GM18909 (cell line): ENCODE results near the gene RPS14.
"Not testable (repeated sequence)": the region's sequence is repeated elsewhere in the genome, so short reads cannot be mapped to it uniquely, and the experiment has no call there.

Experiments
- ATAC-seq: cut with Tn5 transposase; IDR thresholded peaks from one replicate; pipeline ENCODE4 v1.9.1; 2021; ENCODE audit warnings: mild to moderate bottlenecking; ENCODE audit not compliant: unreplicated experiment, poor library complexity

RPS14 gene

DNA sequence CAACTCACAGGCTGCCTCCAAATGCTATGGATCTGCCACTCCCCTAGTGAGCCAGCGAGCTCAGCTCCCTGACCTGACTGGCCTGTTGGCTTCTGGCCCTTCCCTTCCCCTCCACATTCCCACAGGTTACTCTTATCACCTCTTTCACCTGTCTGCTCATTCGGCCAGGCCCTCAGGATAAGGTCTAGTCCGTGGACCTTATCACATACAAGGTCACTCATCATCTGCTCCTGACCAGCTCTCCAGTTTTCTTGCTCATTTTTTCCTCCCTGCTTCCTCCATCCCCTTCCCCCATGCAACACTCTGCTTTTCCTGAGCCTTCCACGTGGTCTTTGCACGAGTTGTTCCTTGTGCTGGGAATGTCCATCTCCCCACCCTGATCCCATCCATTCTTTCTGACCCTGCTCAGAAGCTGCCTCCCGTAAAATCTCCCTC, 32.5 kb upstream of the RPS14 start:
- no peak for ATAC-seq

DNA sequence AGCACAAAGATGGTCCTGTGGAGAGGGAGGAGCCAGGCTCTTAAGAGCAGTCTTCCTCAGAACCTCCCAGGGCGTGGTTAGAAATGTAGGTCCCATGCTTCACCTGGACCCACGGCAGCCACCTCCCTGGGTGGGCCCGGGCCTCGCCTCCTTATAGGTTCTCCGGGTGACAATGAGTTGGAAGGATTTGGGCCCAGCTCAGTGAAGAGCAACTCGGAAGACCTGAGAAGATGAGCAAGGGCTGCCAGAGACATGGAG, 32.1 kb upstream of the RPS14 start:
- no peak for ATAC-seq

DNA sequence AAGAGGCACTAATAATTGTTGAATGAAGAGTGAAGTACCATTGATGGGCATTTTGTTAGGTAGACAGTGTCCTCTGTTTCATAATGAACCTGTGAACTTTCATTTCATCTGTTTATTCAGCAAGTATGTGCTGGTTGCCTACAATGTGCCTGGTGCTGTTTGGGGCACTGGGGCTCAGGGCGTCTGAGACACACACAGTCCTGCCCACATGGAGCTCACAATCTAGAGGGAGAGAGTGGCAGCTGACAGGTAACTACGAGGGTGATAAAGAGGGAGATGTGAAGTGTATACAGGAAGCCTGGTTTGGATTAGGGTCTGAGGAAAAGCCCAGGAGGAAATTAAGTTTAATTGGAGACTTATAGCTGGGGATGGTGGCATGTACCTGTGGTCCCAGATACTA, 29.9 kb upstream of the RPS14 start:
- ATAC-seq = no peak

DNA sequence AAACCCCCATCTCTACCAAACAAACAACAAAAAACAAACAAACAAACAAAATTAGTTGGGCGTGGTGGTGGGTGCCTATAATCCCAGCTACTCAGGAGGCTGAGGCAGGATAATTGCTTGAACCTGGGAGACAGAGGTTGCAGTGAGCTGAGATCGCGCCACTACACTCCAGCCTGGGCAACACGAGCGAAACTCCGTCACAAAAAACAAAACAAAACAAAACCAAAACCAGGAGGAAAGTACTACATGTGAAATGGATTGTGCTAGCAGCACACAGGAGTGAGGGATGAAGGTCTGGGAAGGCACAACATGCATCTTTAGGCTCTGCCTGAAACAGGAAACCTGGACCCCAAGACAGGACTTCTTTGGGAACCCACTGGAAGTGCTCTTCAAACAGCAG, 27.0 kb upstream of the RPS14 start:
- not testable (repeated sequence) for ATAC-seq

DNA sequence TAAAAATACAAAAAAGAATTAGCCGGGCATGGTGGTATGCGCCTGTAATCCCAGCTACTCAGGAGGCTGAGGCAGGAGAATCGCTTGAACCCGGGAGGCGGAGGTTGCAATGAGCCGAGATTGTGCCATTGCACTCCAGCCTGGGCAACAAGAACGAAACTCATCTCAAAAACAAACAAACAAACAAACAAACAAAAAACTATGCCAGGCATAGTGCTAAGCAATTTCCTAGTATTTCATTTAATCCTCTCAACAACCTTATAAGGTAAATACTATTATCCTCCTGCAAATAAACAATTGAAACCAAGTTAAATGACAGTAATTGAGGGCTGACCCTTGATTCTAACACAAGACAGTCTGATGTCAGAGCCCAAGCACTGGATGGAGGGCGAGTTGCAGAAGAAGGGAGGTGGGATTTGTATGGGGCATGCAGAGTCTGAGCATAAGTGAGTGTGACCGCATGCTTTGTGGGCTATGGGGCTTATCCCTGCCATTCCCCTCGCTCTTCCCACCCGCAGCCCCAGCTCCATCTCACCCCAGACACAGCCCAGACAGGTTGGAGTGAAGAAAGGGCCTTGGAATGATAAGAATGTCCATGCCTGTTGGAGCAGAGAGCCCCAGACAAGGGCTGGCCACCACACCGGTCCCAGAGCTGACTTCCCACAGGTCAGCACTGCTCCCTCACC, 24.3 kb upstream of the RPS14 start:
- no peak for ATAC-seq

DNA sequence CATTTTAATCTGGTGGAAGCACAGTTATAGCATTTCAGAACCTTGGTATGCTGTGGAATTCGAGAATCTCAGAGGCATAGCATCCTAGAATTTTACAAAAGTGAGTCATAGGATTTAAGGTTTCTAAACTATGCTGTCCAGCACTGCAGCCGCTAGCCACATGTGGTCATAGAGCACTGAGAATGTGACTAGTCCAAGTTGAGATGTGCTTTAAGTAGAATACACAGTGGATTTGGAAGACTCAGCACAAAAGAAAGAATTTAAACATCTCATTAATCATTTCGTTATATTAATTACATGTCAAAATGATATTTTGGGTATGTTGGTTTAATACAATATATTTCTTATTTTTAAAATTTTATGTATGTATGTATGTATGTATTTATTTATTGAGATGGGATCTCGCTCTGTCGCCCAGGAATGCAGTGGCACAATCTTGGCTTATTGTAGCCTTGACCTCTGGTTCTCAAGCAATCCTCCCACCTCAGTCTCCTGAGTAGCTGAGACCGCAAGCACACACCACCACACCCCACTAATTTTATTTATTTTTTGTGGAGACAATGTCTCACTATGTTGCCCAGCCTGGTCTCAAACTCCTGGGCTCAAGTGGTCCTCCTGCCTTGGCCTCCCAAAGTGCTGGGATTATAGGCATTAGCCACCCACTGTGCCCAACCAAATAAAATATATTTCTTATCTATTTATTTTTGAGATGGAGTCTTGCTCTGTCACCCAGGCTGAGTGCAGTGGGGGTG, 20.4 kb upstream of the RPS14 start:
- no peak for ATAC-seq

DNA sequence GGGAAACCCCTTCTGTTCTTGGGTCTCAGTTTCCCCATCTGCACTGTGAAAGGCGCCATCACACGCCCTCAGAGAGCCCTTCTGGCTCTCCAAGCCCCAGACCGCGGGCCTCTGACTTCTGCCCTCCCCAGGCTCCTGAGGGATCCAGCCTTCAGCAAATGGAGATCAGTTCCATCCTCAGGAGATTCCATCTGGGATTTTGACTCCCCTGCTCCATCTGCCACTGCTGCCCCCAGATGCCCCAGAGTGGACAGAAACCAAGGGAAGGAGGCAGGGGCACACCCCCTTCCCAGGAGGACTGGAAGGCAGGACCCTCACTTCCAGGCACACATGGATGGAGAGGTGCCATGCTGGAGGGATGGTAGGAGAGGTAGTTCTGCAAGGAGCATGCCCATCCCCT, 18.7 kb upstream of the RPS14 start:
- no peak for ATAC-seq

DNA sequence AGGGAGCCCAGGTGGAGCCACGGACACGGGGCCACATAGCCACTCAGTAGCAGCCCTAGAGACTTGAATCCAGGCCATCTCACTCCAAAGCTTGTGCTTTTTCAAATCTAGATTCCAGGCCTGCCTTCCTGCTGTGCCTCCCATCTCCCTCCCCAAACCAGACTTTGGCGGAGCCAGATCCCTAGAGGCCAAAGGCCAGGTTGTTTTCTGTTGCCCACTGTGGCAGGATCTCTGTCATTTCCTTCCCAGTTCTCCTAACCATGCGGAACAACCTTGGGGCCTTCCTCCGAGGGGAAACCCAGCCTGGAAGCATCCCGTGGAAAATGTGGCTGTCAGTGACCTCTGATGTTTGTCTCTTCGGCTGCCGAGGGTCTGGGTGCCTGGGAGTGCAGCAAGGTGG, 16.4 kb upstream of the RPS14 start:
- no peak for ATAC-seq

DNA sequence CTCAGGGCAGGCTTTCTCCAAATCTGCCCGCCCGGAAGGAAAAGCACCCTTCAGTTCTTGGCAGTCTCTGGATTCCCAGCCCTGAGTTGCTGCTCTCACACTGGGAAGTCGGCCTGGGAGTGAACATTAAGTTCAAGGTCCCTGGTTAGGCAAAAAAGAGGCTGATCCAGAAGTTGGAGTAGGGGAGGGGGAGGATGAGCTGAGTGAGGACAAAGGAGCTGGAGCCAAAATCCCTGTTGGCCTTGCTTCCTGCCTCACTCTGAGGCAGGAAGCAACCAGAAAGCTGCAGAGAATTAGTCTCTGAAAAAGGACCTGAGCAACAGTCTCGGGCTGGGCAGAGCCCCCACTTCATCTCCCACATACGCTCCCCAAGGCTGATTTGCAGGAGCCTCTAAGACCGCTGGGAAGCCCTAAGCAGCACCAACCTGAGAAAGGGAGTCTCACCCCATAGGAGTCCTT, 15.0 kb upstream of the RPS14 start:
- no peak for ATAC-seq

DNA sequence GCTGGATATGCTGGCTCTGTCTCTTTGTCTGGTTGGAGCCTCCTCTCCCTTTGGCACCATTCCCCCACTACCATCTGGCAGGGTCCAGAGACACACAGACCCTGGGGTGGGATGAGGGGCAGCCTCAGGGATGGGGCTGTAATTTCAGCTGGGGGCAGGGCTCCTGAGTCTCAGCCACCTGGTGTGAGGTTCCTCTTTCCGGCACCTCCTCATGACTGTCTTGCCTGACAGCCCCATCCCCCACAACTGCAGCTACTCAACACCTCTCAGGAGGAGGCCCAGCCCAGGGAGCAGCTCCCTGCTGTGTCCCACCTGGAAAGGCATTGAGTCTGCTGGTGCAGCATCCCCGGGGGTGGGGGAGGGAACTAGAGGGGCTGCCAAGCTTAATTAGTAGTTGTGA, 11.7 kb upstream of the RPS14 start:
- peak; percentile 86 for ATAC-seq

DNA sequence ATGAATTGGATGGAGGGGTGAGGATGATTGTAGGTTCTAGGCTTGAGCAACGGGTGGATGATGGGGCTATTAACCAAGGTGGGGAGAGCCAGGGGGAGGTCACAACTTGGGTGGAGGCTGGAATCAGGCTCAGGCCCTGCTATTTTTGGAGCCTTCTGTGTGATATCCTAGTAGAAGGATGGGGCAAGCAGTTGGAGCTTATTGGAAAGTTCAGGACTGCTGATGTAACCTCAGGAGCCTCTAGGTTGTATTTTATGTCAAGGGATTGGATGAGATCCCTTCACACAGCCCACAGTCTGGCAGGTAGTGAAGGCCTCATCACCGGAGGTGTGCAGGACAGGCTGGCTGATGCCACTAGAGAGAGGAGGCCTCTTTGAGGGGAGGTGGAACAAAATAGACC, 11.2 kb upstream of the RPS14 start:
- peak; percentile 7 for ATAC-seq

DNA sequence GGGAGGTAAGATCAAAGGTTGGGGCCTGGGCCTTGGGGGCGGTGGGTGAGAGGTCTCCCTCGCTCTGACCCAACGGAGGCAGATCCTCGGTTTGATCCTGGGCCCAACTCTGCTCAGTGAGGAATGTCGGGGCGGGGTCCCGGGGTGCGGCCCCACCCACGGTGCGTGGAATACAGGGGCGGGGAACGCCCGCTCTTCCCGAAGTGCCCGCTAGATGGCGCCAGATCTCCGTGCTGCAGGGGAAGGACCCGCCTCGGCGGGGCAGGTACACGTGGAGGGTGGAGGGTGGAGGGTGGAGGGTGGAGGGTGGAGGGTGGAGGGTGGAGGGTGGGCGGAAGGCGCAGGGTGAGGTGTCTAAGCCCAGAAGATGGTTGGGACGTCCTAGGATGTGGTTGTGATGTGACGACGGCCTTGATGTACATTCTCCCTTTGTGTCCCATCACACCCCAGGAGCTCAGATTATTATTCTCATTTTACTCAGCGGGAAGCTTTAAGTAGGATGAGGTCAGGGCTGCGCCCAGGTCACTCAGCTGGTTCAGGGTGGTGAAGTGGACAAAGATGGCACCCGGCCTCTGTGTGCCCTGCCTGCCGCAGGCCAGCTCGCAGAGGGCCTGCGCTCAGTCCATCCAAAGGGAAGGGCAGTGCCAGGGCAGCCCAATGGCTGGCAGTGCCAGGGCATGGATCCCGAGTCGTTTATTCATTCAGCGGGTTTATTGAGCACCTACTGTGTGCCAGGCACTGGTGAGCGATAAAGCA, 9.4 kb upstream of the RPS14 start:
- ATAC-seq = peak; percentile 75

DNA sequence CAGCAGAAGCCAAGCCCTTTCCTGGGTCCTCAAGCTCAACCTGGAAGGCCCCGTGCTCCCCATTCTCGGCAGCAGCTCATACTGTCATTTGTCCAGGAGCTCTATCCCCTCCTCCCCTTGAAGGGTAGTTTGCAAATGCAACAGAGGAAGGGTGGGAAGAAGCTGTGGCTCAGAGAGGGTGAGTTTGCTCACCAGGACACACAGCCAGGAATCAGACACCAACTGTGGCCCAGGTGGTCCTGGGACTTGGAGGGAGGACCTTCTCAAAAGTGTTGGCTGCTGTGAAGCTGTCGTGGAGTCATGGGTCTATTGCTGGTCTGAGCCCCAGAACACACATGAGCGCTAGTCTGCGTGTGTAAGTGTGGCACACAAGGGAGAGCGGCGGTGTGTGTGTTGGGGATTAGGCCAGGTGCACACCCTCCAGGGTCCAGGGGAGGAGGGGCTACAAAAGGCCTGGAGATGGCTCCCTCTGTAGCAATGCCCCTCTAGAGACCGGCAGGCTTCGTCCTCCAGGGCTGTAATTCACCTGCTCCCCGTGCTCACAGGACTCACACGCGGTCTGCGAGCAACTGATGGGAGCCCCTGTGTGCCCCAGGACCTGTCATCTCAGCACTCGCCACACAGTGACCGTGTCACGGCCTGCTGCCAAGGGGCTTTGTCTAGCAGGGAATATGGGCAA, 8.2 kb upstream of the RPS14 start:
- ATAC-seq = no peak

DNA sequence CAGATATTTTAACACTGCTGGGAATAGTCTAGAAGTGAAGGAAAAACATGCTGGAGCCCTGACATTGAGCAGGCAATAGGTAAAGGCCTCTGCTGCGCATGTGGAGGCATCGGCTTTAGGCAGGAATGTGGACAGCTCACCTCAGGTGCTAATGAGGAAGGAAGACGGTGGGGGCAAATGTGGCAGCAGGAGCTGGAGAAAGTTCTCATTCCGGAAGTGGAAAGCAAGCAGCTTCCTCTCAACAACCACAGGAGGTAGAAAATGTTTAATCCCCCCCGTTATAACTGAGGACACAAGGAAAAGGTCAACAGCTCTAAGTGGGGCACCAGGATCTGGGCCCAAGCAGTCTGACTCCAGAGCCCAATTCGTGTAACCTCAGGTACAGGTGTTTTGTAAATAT, 7.6 kb upstream of the RPS14 start:
- ATAC-seq = no peak

DNA sequence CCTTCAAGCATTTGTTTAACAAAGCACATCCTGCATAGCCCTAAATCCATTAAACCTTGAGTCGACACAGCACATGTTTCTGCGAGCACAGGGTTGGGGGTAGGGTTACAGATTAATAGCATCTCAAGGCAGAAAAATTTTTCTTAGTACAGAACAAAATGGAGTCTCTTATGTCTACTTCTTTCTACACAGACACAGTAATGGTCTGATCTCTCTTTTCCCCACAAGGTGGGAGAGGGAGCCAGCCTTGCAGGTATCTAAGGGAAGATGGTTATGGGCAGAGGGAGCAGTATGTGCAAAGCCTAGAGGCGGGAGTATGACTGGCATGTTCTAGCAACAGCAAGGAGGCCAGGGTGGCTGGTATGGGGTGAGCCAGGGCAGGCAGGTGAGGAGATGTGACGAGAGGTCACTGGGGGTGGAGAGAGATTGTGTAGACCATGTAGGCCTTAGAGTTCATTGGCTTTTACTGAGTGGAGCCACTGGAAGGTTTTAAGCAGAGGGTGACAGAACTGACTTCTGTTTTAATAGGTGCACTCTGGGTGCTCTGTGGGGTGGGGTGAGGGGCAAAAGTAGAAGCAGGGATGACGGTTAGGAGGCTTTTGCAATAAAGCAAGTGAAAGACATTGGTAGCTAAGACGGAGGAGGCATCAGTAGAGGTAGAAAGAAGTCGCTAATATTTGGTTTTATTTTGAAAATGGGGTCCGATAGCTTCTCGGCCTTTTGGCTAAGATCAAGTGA, 5.1 kb upstream of the RPS14 start:
- ATAC-seq = no peak

DNA sequence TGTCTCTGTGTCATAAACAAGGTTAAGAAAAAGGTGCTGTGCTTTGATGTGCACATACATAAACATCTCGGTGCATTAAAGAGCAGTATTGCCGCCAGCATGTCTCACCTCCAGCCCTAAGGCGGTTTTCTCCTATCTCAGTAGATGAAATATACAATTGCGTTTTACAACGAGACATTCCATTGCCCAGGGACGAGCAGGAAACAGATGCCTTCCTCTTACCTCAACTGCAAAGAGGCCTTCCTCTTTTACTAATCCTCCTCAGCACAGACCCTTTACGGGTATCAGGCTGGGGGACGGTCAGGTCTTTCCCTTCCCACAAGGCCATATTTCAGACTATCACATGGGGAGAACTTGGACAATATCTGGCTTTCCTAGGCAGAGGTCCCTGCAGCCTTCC, 4.5 kb upstream of the RPS14 start:
- ATAC-seq = not testable (repeated sequence)

DNA sequence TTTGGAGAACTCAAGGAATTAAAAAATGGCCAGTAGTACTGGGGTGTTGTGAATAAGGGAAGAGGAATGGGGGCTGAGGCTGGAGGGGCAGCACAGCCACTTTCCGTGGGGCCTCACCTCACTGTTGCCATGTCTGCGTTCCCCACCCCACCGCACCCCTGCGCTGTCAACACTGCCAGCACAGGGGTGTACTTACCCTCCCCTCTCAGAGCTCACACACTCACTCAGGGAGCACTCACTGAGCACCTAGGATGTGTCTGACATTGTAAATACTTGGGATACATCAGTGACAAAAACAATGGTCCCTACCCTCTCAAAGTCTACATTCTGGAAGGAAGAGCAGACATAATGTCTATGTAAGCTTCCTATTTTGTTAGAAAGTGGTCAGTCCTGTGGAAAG, 3.4 kb upstream of the RPS14 start:
- no peak for ATAC-seq

DNA sequence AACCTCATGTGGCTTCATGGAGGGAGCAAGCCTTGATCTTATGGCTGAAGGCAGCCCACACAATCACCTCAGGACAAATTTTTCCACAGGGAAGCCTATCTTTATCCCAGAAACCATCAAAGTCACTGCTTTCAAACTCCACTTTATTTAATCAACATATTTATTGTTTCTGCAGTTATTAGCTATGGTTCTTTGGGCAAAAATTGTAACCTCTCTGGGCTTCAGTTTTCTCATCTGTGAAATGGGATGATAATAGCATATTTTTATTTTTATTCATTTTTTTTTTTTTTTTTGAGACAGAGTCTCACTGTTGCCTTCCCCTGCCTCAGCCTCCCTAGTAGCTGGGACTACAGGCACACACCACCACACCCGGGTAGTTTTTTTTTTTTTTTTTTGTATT, 2.1 kb upstream of the RPS14 start:
- no peak for ATAC-seq

DNA sequence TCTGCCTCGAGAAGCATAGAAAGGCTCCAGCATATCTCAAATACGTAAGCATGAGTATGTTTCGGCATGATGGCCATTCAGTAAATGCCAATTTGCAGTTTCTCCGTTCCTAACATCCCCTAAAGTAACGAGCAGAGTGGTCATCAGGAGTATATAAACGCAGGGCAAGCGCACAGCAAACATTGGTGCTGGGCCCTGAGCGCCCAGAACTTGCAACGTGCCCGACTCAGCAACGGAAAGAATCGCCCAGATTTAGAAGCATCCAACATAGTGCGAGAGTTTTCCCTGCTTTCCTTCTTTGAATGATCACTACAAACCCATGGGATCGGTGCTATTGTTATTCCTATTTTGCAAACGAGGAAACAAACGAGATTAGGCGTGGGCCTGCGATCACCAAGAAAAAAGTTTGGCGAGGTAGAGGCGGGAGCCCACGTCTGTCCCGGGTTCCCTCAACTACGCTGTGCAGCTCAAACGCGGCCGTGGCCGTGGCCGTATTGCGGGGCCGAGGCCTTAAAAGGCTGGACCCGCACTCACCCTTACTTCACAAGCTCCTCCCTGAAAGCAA, 505 bp downstream of the RPS14 start:
- peak; percentile 36 for ATAC-seq

DNA sequence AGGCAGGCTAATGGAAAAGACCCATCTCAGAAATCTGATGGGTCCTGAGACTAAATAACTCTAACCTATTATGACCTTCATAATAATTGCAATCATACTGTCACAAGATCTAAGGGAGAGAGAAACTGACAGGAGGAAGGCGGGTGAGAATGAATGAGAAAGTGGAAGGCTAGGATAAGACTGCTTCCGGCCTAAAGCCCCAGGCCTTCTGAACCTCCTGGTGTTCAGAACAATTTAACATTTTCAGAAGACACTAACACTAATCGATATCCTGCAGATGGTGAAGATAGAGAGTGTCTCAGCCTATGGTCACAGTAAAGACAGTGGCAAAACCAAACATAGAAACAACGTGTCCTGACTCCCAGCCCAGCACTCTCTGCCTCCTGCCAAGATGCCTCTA, 1.2 kb downstream of the RPS14 start:
- no peak for ATAC-seq
